IMR-90 (cell line): ENCODE measurements around the gene CACNA2D3. TPM values are rescaled to one million over a fixed set of nuclear protein-coding genes. Genes with fewer than 3 reads are reported as not detected.

Experiments used
- ATAC-seq: fragments of 200-7000 bp; cut with Tn5 transposase; 2 replicates; pipeline ENCODE4 v1.9.1; 2020; ENCODE audit warnings: low read depth, mild to moderate bottlenecking, moderate library complexity
- BruUV-seq: library from RNA; stranded (reverse); fragments of 400-500 nt; replicated peaks from 2 replicates; lab custom pipeline; 2021; lab: Mats Ljungman, UMichigan
- CTCF ChIA-PET: fragments of 300-600 bp; formaldehyde crosslinking; extraction: SDS; loops from one replicate; lab custom pipeline; 2021; ENCODE audit warnings: antibody characterized with exemption; lab: Yijun Ruan, JAX
- POLR2A ChIA-PET: fragments of 300-600 bp; sonication (Branson Sonifier 250); formaldehyde crosslinking; loops from one replicate; lab custom pipeline; 2022; ENCODE audit warnings: antibody characterized with exemption; ENCODE audit not compliant: unreplicated experiment; lab: Charles Lee
- DNase-seq: peaks from one replicate; pipeline ENCODE4 v3.0.0; 2013
- H2AFZ ChIP-seq: replicated peaks from 2 replicates; pipeline ENCODE3; 2013; ENCODE audit warnings: low read length, mild to moderate bottlenecking; ENCODE audit not compliant: poor library complexity
- H2AK5ac ChIP-seq: 2 replicates; pipeline ENCODE4 v1.6.1; 2013; ENCODE audit warnings: low read depth, low read length, inconsistent platforms
- H2AK9ac ChIP-seq: replicated peaks from 2 replicates; pipeline ENCODE3; 2013; ENCODE audit warnings: mild to moderate bottlenecking, low read depth, low read length, moderate library complexity; ENCODE audit not compliant: poor library complexity
- H2BK120ac ChIP-seq: 2 replicates; pipeline ENCODE4 v1.6.1; 2013; ENCODE audit warnings: low read depth, low read length, inconsistent platforms
- H2BK15ac ChIP-seq: 3 replicates; pipeline ENCODE4 v1.6.1; 2013; ENCODE audit warnings: low read depth, low read length, inconsistent platforms
- H2BK20ac ChIP-seq: 2 replicates; pipeline ENCODE4 v1.6.1; 2013; ENCODE audit warnings: low read depth, mild to moderate bottlenecking, inconsistent platforms, low read length, moderate library complexity
- H2BK5ac ChIP-seq: 2 replicates; pipeline ENCODE4 v1.6.1; 2013; ENCODE audit warnings: mild to moderate bottlenecking, low read depth, low read length, inconsistent platforms; ENCODE audit not compliant: poor library complexity, severe bottlenecking
- H3K14ac ChIP-seq: replicated peaks from 2 replicates; pipeline ENCODE4 v1.6.1; 2013; ENCODE audit warnings: low read depth, low read length, inconsistent platforms
- H3K18ac ChIP-seq: 2 replicates; pipeline ENCODE4 v1.6.1; 2013; ENCODE audit warnings: low read depth, low read length, control low read depth
- H3K23ac ChIP-seq: 2 replicates; pipeline ENCODE4 v1.6.1; 2013; ENCODE audit warnings: low read depth, low read length, inconsistent platforms
- H3K27ac ChIP-seq: 2 replicates; pipeline ENCODE4 v1.5.1; 2013; ENCODE audit warnings: mild to moderate bottlenecking, control low read depth, low read length; ENCODE audit not compliant: insufficient read depth
- H3K27me3 ChIP-seq: 2 replicates; pipeline ENCODE4 v1.6.1; 2013; ENCODE audit warnings: low read length; ENCODE audit not compliant: control insufficient read depth, insufficient read depth
- H3K36me3 ChIP-seq: 2 replicates; pipeline ENCODE4 v1.6.1; 2013; ENCODE audit warnings: low read length, mixed read lengths; ENCODE audit not compliant: control insufficient read depth, insufficient read depth
- H3K4ac ChIP-seq: 2 replicates; pipeline ENCODE4 v1.6.1; 2013; ENCODE audit warnings: low read depth, low read length, inconsistent platforms
- H3K4me1 ChIP-seq: 2 replicates; pipeline ENCODE4 v1.6.1; 2013; ENCODE audit warnings: low read length, mixed read lengths; ENCODE audit not compliant: control insufficient read depth, insufficient read depth
- H3K4me2 ChIP-seq: 2 replicates; pipeline ENCODE4 v1.6.1; 2013; ENCODE audit warnings: low read depth, mild to moderate bottlenecking, control low read depth, low read length, moderate library complexity
- H3K4me3 ChIP-seq: 2 replicates; pipeline ENCODE4 v1.5.1; 2013; ENCODE audit warnings: low read depth, mild to moderate bottlenecking, control low read depth, low read length, moderate library complexity; ENCODE audit not compliant: insufficient read depth
- H3K56ac ChIP-seq: 2 replicates; pipeline ENCODE4 v1.6.1; 2013; ENCODE audit warnings: low read length, inconsistent platforms; ENCODE audit not compliant: insufficient read depth; ENCODE audit errors: extremely low read depth
- H3K79me1 ChIP-seq, 2 experiments: 2 replicates each; pipeline ENCODE4 v1.6.1; 2013; ENCODE audit warnings: low read length in 2 of 2, inconsistent platforms in 1 of 2, low read depth in 1 of 2
- H3K9ac ChIP-seq: 2 replicates; pipeline ENCODE4 v1.6.1; 2013; ENCODE audit warnings: low read depth, low read length, control low read depth
- H3K9me1 ChIP-seq: 2 replicates; pipeline ENCODE4 v1.6.1; 2013; ENCODE audit warnings: low read length, inconsistent platforms; ENCODE audit not compliant: insufficient read depth
- H3K9me3 ChIP-seq: 2 replicates; pipeline ENCODE4 v1.6.1; 2013; ENCODE audit warnings: low read length; ENCODE audit not compliant: control insufficient read depth, insufficient read depth
- H4K20me1 ChIP-seq: 2 replicates; pipeline ENCODE4 v1.6.1; 2013; ENCODE audit warnings: low read length, inconsistent platforms; ENCODE audit not compliant: insufficient read depth
- H4K5ac ChIP-seq: 2 replicates; pipeline ENCODE4 v1.6.1; 2013; ENCODE audit warnings: mild to moderate bottlenecking, low read depth, low read length, control low read depth
- H4K8ac ChIP-seq, 2 experiments: 2 replicates each; pipeline ENCODE4 v1.6.1; 2013; ENCODE audit warnings: low read depth in 2 of 2, low read length in 2 of 2, control low read depth in 1 of 2, inconsistent platforms in 1 of 2
- H4K91ac ChIP-seq: 2 replicates; pipeline ENCODE4 v1.6.1; 2013; ENCODE audit warnings: low read depth, low read length, inconsistent platforms; ENCODE audit not compliant: insufficient read depth
- BHLHE40 ChIP-seq: fragments of 150-350 bp; IDR thresholded peaks from 2 replicates; pipeline ENCODE4 v1.6.1; 2016; ENCODE audit warnings: mild to moderate bottlenecking, low read depth, low read length
- CEBPB ChIP-seq: IDR thresholded peaks from 2 replicates; pipeline ENCODE4 v1.6.1; 2012; ENCODE audit warnings: low read depth, low read length, improper control_type of control experiment
- CHD1 ChIP-seq: IDR thresholded peaks from 2 replicates; pipeline ENCODE4 v1.6.1; 2012; ENCODE audit warnings: low read depth, low read length, improper control_type of control experiment
- FOS ChIP-seq: fragments of 150-350 bp; IDR thresholded peaks from 2 replicates; pipeline ENCODE4 v1.6.1; 2016; ENCODE audit warnings: low read depth, low read length
- MAFK ChIP-seq: IDR thresholded peaks from 2 replicates; pipeline ENCODE4 v1.6.1; 2012; ENCODE audit warnings: low read depth, low read length, improper control_type of control experiment
- MAZ ChIP-seq: IDR thresholded peaks from 2 replicates; pipeline ENCODE4 v1.6.1; 2012; ENCODE audit warnings: low read depth, mild to moderate bottlenecking, low read length, improper control_type of control experiment, moderate library complexity, borderline replicate concordance
- MXI1 ChIP-seq: IDR thresholded peaks from 2 replicates; pipeline ENCODE4 v1.6.1; 2012; ENCODE audit warnings: low read depth, mild to moderate bottlenecking, low read length, moderate library complexity, borderline replicate concordance
- NFE2L2 ChIP-seq: fragments of 150-350 bp; IDR thresholded peaks from 2 replicates; pipeline ENCODE4 v1.6.1; 2016; ENCODE audit warnings: low read depth, mild to moderate bottlenecking, low read length
- POLR2A ChIP-seq: IDR thresholded peaks from 2 replicates; pipeline ENCODE4 v1.6.1; 2012; ENCODE audit warnings: mild to moderate bottlenecking, low read depth, low read length
- RAD21 ChIP-seq: IDR thresholded peaks from 2 replicates; pipeline ENCODE4 v1.6.1; 2012; ENCODE audit warnings: low read length, improper control_type of control experiment
- RCOR1 ChIP-seq: IDR thresholded peaks from 2 replicates; pipeline ENCODE4 v1.6.1; 2012; ENCODE audit warnings: mild to moderate bottlenecking, low read length, improper control_type of control experiment; ENCODE audit not compliant: insufficient replicate concordance
- SMC3 ChIP-seq: fragments of 150-350 bp; IDR thresholded peaks from 2 replicates; pipeline ENCODE4 v1.6.1; 2016; ENCODE audit warnings: low read depth, mild to moderate bottlenecking, antibody characterized with exemption, low read length, moderate library complexity
- WGBS, 2 experiments: methylation state at CpG; one replicate each; pipeline versions ENCODE4 v1.1.5 to v1.1.7; 2013; ENCODE audit warnings: missing lambda C conversion rate in 2 of 2; ENCODE audit not compliant: insufficient read length in 1 of 2; ENCODE audit errors: extremely low coverage in 2 of 2; 5-methylcytosine and 5-hydroxymethylcytosine counted together
- dilution Hi-C: fragments of 300-500 bp; cut with HindIII; formaldehyde crosslinking; loops from one replicate; pipeline ENCODE4 v1.14.3; 2018; ENCODE audit warnings: low sequenced_read_pairs; ENCODE audit not compliant: unreplicated experiment
- in situ Hi-C: fragments of 300-500 bp; cut with MboI; formaldehyde crosslinking; loops from 3 replicates; pipeline ENCODE4 v1.14.3; 2019; ENCODE audit warnings: low sequenced_read_pairs, inconsistent platforms, mixed read lengths
- intact Hi-C: fragments of 100-400 bp; cut with micrococcal nuclease; formaldehyde crosslinking; loops from 2 replicates; pipeline ENCODE4 v1.10.0; 2022
- polyA plus RNA-seq, 3 experiments: library from polyadenylated mRNA; depleted of rRNA; stranded (reverse); fragments of >200 nt; gene quantifications; 2 replicates each; pipeline ENCODE4 v1.2.3, GENCODE V29; 2012; ENCODE audit warnings: low replicate concordance in 1 of 3
- total RNA-seq: library from RNA; depleted of rRNA; stranded (reverse); fragments of >200 nt; gene quantifications from 2 replicates; pipeline ENCODE4 v1.2.3, GENCODE V29; 2012
- TF ChIP-seq, protein P1 (sequence below): fragments of 150-350 bp; IDR thresholded peaks from 2 replicates; pipeline ENCODE4 v1.6.1; 2017; ENCODE audit warnings: mild to moderate bottlenecking, antibody characterized with exemption, low read length, low read depth
- TF ChIP-seq, protein P2 (sequence below): conservative IDR thresholded peaks from 2 replicates; pipeline ENCODE4 v1.5.1; 2012; ENCODE audit warnings: mild to moderate bottlenecking, low read depth, low read length, improper control_type of control experiment

The CACNA2D3 gene
- total and polyA plus RNA-seq, 2 of the 4 experiments (the other 2 are of a cell fraction), result 0.36 to 0.41 TPM

DNA sequence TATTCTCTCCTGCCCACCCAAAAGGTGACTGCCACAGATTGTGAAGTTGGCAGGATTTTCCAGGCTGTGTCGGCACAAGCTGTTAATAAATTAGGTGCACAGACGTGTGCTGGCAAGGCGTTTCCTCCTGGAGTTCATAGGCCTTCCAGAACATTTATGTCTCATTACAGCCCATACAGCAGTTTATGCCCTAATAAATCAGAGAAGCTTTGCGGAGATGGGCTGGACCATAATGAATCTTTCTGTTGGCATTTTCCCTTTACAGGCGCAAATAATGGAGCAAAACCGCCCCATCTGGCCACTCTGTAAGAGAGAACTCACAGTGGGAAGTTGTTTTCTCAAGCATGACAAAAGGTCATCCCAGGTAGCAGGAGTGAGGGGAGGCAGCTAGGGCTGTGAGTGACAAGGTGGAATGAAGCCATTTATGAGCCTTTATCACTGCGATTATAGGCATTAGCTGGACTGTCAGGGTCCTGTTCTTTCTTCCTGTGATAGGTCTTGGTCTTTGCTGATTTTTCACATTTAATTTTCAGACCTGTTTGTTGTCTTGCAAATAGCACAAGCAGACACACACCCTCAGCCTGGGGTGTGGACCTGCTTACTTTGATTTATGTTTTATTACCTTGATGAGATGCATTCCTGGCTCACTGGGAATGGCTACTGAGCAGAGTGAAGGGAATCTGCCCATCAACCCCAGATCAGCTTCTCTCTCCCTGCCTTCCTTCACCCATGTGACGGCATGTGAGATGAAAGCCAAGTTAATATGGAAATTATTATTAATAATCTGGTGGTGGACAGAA is 548.0 kb downstream of the CACNA2D3 start (continued):
- TF ChIP-seq, protein P1, sequence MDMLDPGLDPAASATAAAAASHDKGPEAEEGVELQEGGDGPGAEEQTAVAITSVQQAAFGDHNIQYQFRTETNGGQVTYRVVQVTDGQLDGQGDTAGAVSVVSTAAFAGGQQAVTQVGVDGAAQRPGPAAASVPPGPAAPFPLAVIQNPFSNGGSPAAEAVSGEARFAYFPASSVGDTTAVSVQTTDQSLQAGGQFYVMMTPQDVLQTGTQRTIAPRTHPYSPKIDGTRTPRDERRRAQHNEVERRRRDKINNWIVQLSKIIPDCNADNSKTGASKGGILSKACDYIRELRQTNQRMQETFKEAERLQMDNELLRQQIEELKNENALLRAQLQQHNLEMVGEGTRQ, result no peak

DNA sequence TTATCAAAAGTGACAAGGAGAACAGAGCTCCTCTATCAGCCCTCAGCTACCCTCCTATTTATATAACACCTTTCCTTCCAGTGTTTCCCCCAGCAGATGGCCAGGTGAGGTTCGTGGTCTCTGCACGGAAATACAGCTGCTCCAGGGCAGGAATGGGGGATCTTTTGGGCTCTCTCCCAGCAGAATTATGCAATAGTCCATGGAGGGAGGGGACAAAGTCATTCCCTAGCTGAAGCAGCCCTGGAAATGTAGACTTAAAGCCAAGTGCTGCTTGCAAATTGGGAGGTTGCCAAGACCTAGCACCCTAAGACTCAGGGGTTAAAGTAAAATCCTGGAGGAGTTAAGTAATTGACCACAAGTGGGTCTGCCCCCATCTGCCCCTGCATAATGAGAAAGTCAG is 549.2 kb downstream of the CACNA2D3 start:
- Histone ChIP-seq H2AK5ac (no peak overlapping the region), H3K4ac (no peak overlapping the region), H3K56ac (no peak overlapping the region), H3K27me3 (no peaks in the 10 kb centered on the region; the same call in 1 of the 2 replicates), H3K27ac (no peak overlapping the region), H3K4me2 (no peak overlapping the region), H3K14ac (no peak overlapping the region), H3K9ac (no peak overlapping the region), H3K36me3 (no peaks in the 10 kb centered on the region), H2BK5ac (no peak overlapping the region), H2BK15ac (no peak overlapping the region), H3K4me1 (no peaks in the 10 kb centered on the region), H3K79me1 (no peaks in the 10 kb centered on the region), H3K4me3 (no peak overlapping the region), H3K9me1 (no peaks in the 10 kb centered on the region), H3K18ac (no peak overlapping the region), H2BK20ac (no peak overlapping the region), H2BK120ac (no peak overlapping the region), H2AK9ac (no peak overlapping the region), H4K20me1 (no peaks in the 10 kb centered on the region), H4K91ac (no peak overlapping the region), H4K5ac (no peak overlapping the region), H2AFZ (no peak overlapping the region), H4K8ac (no peak overlapping the region), H3K9me3 (no peaks in the 10 kb centered on the region), H3K23ac (no peak overlapping the region)
- ATAC-seq, result no peak
- no TSS peak for BruUV-seq
- WGBS, 2 experiments, result no CpG with 5 or more reads among the region's 2 CpGs
- dilution Hi-C loops (no loop called here), intact Hi-C loops (no loop called here), in situ Hi-C loops (no loop called here)
- DNase-seq, result no peak
- POLR2A ChIA-PET, result interaction anchor here (0.6 kb wide), 1 partner anchor 13 kb away, joined by 3 read pairs; no protein-coding TSS in a partner anchor
- CTCF ChIA-PET, result no interaction called here
- no peak for TF ChIP-seq CEBPB
- TF ChIP-seq RAD21, result no peak
- TF ChIP-seq SMC3, result no peak
- no peak for TF ChIP-seq POLR2A
- no peak for TF ChIP-seq BHLHE40
- TF ChIP-seq, protein P2, sequence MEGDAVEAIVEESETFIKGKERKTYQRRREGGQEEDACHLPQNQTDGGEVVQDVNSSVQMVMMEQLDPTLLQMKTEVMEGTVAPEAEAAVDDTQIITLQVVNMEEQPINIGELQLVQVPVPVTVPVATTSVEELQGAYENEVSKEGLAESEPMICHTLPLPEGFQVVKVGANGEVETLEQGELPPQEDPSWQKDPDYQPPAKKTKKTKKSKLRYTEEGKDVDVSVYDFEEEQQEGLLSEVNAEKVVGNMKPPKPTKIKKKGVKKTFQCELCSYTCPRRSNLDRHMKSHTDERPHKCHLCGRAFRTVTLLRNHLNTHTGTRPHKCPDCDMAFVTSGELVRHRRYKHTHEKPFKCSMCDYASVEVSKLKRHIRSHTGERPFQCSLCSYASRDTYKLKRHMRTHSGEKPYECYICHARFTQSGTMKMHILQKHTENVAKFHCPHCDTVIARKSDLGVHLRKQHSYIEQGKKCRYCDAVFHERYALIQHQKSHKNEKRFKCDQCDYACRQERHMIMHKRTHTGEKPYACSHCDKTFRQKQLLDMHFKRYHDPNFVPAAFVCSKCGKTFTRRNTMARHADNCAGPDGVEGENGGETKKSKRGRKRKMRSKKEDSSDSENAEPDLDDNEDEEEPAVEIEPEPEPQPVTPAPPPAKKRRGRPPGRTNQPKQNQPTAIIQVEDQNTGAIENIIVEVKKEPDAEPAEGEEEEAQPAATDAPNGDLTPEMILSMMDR, result no peak
- no peak for TF ChIP-seq MAFK
- no peak for TF ChIP-seq RCOR1
- no peak for TF ChIP-seq MXI1
- no peak for TF ChIP-seq FOS
- no peak for TF ChIP-seq MAZ
- TF ChIP-seq NFE2L2, result no peak
- no peak for TF ChIP-seq CHD1
